ENCODE measurements around the gene GAA. TPM values are rescaled to one million over a fixed set of nuclear protein-coding genes. Genes with fewer than 3 reads are reported as not detected.
A peak's percentile ranks its signal among the peaks of the same experiment; 100 is the strongest.

GAA gene
- total RNA-seq, 1 experiment from 2014 or later: 30.3 TPM

DNA sequence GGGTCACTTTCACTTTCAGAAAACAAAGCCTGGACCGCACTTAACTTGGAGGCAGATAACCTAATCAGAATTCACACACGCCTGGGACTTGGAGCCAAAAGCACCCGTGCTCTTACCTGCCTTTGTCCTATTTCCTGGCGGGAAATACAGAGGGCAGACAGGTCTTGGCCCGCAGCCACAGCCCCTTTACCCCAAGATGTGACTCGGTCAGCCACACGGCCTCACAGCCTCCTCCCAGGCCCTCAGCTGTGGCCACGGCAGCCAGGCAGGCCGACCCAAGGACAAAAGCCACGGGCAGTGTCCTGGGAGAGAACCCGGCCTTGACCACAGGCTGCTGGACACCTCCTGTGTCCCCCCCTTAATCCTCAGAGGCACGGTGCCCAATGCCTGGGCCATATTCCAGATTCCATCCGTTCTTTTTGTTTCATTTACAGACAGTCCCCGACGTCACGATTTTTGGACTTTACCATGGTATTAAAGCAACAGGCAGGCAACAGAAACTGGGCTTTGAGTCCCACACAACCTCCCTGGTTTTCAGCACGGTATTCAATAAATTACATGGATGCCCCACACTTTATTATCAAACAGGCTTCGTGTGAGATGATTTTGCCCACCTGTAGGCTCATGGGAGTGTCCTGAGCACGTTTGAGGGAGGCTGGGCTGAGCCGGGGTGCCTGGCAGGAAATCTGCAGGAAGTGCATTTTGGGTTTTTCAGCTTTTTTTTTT, 30.1 kb upstream of the GAA start:
- Histone ChIP-seq H3K79me2 (ENCODE audit: insufficient read depth, low read length) (no peaks in the 10 kb centered on the region), H3K56ac (ENCODE audit: insufficient read length, low read depth, low read length) (no peak overlapping the region), H2BK120ac (ENCODE audit: low read depth, low read length, poor library complexity, severe bottlenecking) (no peak overlapping the region), H3K18ac (ENCODE audit: insufficient read length, low read depth, low read length) (no peak overlapping the region), H3K23ac (ENCODE audit: insufficient read length, low read depth, low read length) (no peak overlapping the region), H2BK5ac (ENCODE audit: insufficient read length, low read length) (no peak overlapping the region), H3K79me1 (ENCODE audit: insufficient read depth, low read depth, low read length, poor library complexity, severe bottlenecking) (no peaks in the 10 kb centered on the region), H2BK12ac (ENCODE audit: insufficient read length, low read depth, low read length) (no peak overlapping the region), H4K91ac (ENCODE audit: insufficient read length, low read depth, low read length) (no peak overlapping the region), H3K4me1 (ENCODE audit: insufficient read depth, low read length) (no peaks in the 10 kb centered on the region), H2BK20ac (ENCODE audit: low read depth, low read length, poor library complexity, severe bottlenecking) (no peak overlapping the region), H3K4me2 (ENCODE audit: insufficient read depth, insufficient read length, low read length) (no peak overlapping the region), H3K9ac (ENCODE audit: extremely low read depth, insufficient read length, low read length) (no peak overlapping the region), H3K9me3 (ENCODE audit: control insufficient read depth, low read depth, low read length) (no peaks in the 10 kb centered on the region), H3K14ac (ENCODE audit: insufficient read depth, low read length) (peak overlapping the region; percentile 8; the same call in 1 of the 2 replicates), H3K23me2 (ENCODE audit: insufficient read length, low read depth, low read length, poor library complexity, severe bottlenecking) (no peaks in the 10 kb centered on the region), H3K4ac (ENCODE audit: low read depth, low read length) (no peak overlapping the region), H4K20me1 (ENCODE audit: control insufficient read depth, insufficient read depth, insufficient read length) (no peaks in the 10 kb centered on the region), H3T11ph (ENCODE audit: low read length) (no peak overlapping the region), H4K8ac (replicated peaks; ENCODE audit: insufficient read length, low read depth, low read length) (no peak overlapping the region), H3K27ac (ENCODE audit: insufficient read length, low read depth, low read length) (no peak overlapping the region), H4K5ac (ENCODE audit: insufficient read length, low read depth, low read length) (no peak overlapping the region), H2AFZ (ENCODE audit: low read length) (no peak overlapping the region), H2BK15ac (ENCODE audit: low read depth, low read length) (no peak overlapping the region), H3K27me3 (ENCODE audit: insufficient read depth, low read length) (no peaks in the 10 kb centered on the region), H2AK5ac (ENCODE audit: insufficient read length, low read length) (no peak overlapping the region)
- no peak for DNase-seq
- WGBS (ENCODE audit: extremely low coverage, insufficient read length, low lambda C conversion rate): no CpG with 5 or more reads among the region's 20 CpGs
- Mint-ChIP-seq H3K27ac (no peak overlapping the region), H3K9me3 (no peaks in the 10 kb centered on the region), H3K27me3 (ENCODE audit: low read depth) (no peaks in the 10 kb centered on the region), H3K36me3 (ENCODE audit: insufficient read depth in 1 of 3, low read depth in 3 of 3) (no peaks in the 10 kb centered on the region), H3K4me1 (peaks cover 5 to 9% of the 10 kb centered on the region in 2 experiments), H3K4me3 (no peak overlapping the region)
- TF ChIP-seq, protein P1, sequence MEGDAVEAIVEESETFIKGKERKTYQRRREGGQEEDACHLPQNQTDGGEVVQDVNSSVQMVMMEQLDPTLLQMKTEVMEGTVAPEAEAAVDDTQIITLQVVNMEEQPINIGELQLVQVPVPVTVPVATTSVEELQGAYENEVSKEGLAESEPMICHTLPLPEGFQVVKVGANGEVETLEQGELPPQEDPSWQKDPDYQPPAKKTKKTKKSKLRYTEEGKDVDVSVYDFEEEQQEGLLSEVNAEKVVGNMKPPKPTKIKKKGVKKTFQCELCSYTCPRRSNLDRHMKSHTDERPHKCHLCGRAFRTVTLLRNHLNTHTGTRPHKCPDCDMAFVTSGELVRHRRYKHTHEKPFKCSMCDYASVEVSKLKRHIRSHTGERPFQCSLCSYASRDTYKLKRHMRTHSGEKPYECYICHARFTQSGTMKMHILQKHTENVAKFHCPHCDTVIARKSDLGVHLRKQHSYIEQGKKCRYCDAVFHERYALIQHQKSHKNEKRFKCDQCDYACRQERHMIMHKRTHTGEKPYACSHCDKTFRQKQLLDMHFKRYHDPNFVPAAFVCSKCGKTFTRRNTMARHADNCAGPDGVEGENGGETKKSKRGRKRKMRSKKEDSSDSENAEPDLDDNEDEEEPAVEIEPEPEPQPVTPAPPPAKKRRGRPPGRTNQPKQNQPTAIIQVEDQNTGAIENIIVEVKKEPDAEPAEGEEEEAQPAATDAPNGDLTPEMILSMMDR (conservative IDR thresholded peaks at IDR 0.05): no peak

Measured in H9 (cell line).